HEK293 (cell line): Measurements from ENCODE around the gene IGDCC3.

Experiments
- ATF2 ChIP-seq: fragments of 450-650 bp; formaldehyde crosslinking; IDR thresholded peaks from 2 replicates; pipeline ENCODE4 v1.5.1; 2016; ENCODE audit warnings: missing biosample characterization, missing genetic modification characterization, low read depth
- CTCF ChIP-seq: fragments of 450-650 bp; formaldehyde crosslinking; IDR thresholded peaks from 2 replicates; pipeline ENCODE4 v1.5.1; 2016; ENCODE audit warnings: missing biosample characterization, missing genetic modification characterization
- PBX3 ChIP-seq: sonication (generic); formaldehyde crosslinking; IDR thresholded peaks from 2 replicates; pipeline ENCODE4 v1.8.1; 2022; ENCODE audit warnings: mild to moderate bottlenecking, moderate library complexity, missing genetic modification reagents
- ZFP37 ChIP-seq: fragments of 450-650 bp; formaldehyde crosslinking; IDR thresholded peaks from 2 replicates; pipeline ENCODE4 v1.5.1; 2016; ENCODE audit warnings: missing biosample characterization, missing genetic modification characterization
- ZNF148 ChIP-seq: fragments of 450-650 bp; formaldehyde crosslinking; IDR thresholded peaks from 2 replicates; pipeline ENCODE4 v1.5.0; 2017; ENCODE audit warnings: missing biosample characterization, missing genetic modification characterization, borderline replicate concordance
- ZNF19 ChIP-seq: fragments of 450-650 bp; formaldehyde crosslinking; IDR thresholded peaks from 2 replicates; pipeline ENCODE4; 2016; ENCODE audit warnings: missing biosample characterization, missing genetic modification characterization, low read depth
- ZNF280C ChIP-seq: fragments of 450-650 bp; formaldehyde crosslinking; IDR thresholded peaks from 2 replicates; pipeline ENCODE4 v1.5.1; 2016; ENCODE audit warnings: missing biosample characterization, missing genetic modification characterization
- ZNF362 ChIP-seq: fragments of 450-650 bp; formaldehyde crosslinking; IDR thresholded peaks from 2 replicates; pipeline ENCODE4 v1.5.1; 2016; ENCODE audit warnings: missing biosample characterization, missing genetic modification characterization
- ZSCAN23 ChIP-seq: fragments of 450-650 bp; formaldehyde crosslinking; IDR thresholded peaks from 2 replicates; pipeline ENCODE4 v1.5.1; 2016; ENCODE audit warnings: missing biosample characterization, missing genetic modification characterization

GRCh38 chr15:65309882-65310418, 67.9 kb downstream of the IGDCC3 start:
- no peak for TF ChIP-seq PBX3
- no peak for TF ChIP-seq ZNF280C (tag by site-specific recombination)
- TF ChIP-seq ZNF19 (tag by site-specific recombination) = no peak
- no peak for TF ChIP-seq ATF2 (tag by site-specific recombination)
- no peak for TF ChIP-seq CTCF (tag by site-specific recombination)
- no peak for TF ChIP-seq ZFP37 (tag by site-specific recombination)
- no peak for TF ChIP-seq ZNF362
- no peak for TF ChIP-seq ZNF148
- TF ChIP-seq ZSCAN23 = no peak
